Sigmoid colon (tissue), 7 donors: ENCODE measurements around the gene TRIO. TPM values are rescaled to one million over a fixed set of nuclear protein-coding genes. Genes with fewer than 3 reads are reported as not detected.

Experiments
- DNase-seq: peaks from one replicate; pipeline ENCODE4 v3.0.0-alpha.2; 2019
- H3K27ac ChIP-seq, 4 donors: fragments of 200-600 bp; sonication (generic); one replicate each; pipeline ENCODE4 v1.5.1; 2016 to 2019; ENCODE audit warnings: mild to moderate bottlenecking in 1 of 4
- H3K27me3 ChIP-seq, 3 donors: fragments of 200-600 bp; sonication (generic); one replicate each; pipeline ENCODE4 v1.5.1; 2019; ENCODE audit warnings: mild to moderate bottlenecking in 1 of 3
- H3K36me3 ChIP-seq, 4 donors: fragments of 200-600 bp; sonication (generic); one replicate each; pipeline ENCODE4 v1.5.1; 2016 to 2019
- H3K4me1 ChIP-seq, 4 donors: fragments of 200-600 bp; sonication (generic); one replicate each; pipeline ENCODE4 v1.5.1; 2017 to 2019
- H3K4me3 ChIP-seq, 4 donors: fragments of 200-600 bp; sonication (generic); one replicate each; pipeline ENCODE4 v1.5.1; 2017 to 2019; ENCODE audit warnings: mild to moderate bottlenecking in 2 of 4, moderate library complexity in 1 of 4
- H3K9me3 ChIP-seq, 4 donors: fragments of 200-600 bp in 3 of 4; sonication (generic) in 3 of 4; one replicate each; pipeline versions ENCODE4 v1.5.1 to v1.6.1; 2013 to 2019
- CTCF ChIP-seq, 4 experiments: fragments of 450-650 bp in 3 of 4; fragments of 200-600 bp in 1 of 4; IDR thresholded peaks; one replicate each; pipeline ENCODE4 v1.5.1; 2016 to 2019; ENCODE audit warnings: antibody characterized with exemption in 4 of 4, mild to moderate bottlenecking in 3 of 4, moderate library complexity in 2 of 4
- EP300 ChIP-seq, 4 donors: sonication (generic); formaldehyde crosslinking; IDR thresholded peaks; one replicate each; pipeline ENCODE4 v1.6.1; 2017; ENCODE audit warnings: antibody characterized with exemption in 4 of 4
- POLR2A ChIP-seq, 2 donors: fragments of 450-650 bp; IDR thresholded peaks; one replicate each; pipeline ENCODE4 v1.6.1; 2016; ENCODE audit warnings: antibody characterized with exemption in 2 of 2, mild to moderate bottlenecking in 2 of 2, moderate library complexity in 2 of 2
- POLR2AphosphoS5 ChIP-seq, 4 donors: sonication (generic); formaldehyde crosslinking; IDR thresholded peaks; one replicate each; pipeline ENCODE4 v1.6.1; 2017; ENCODE audit warnings: antibody characterized with exemption in 4 of 4
- WGBS, 2 donors: extraction: QIAGEN DNeasy Blood & Tissue Kit; methylation state at CpG; one replicate each; pipeline ENCODE4 v1.1.7; 2013; 5-methylcytosine and 5-hydroxymethylcytosine counted together
- intact Hi-C: fragments of 100-400 bp; cut with DNase I; formaldehyde crosslinking; loops from one replicate; pipeline ENCODE4 v1.15.1; 2023
- polyA plus RNA-seq, 3 donors: library from polyadenylated mRNA; stranded (reverse); fragments of 200-250 nt; gene quantifications; one replicate each; pipeline ENCODE4 v1.2.3, GENCODE V29; 2013
- total RNA-seq, 4 donors: library from RNA; depleted of rRNA; stranded (reverse); fragments of >200 nt; gene quantifications; one replicate each; pipeline ENCODE4 v1.1.0, GENCODE V29; 2016
- donor health status: healthy with polysubstance abuse.
- donor health status: Bipolar disorder and iron deficiency.
- donor health status: healthy.

TRIO gene
- total and polyA plus RNA-seq, 7 donors, result 34.8 to 300 (median 119) TPM

DNA sequence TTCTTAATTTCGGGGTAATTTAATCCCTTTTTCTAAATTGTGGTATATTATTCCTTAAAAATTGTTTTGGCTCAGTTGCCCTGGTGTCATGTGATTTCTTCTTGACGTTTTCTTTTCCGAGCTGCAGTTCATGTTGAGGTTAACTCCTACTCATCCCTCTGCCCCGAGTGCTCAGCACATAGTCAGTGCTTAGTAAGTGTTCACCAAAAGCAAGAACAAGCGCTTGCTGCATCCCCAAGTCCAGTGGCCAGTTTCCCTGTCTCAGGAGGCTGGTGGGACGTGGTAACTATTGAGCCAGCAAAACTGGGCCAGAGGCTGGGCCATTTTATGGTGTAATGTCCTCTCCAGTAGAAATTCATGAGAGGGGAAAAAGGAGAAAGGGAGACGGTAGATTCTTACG is 23.3 kb downstream of the TRIO start:
- peaks cover 0 to 3% (median 0%) of the 10 kb centered on the region in 4 donors for H3K9me3 ChIP-seq
- H3K27me3 ChIP-seq, result no peaks in the 10 kb centered on the region
- no peaks in the 10 kb centered on the region for H3K36me3 ChIP-seq
- H3K27ac ChIP-seq, result peak overlapping the region in 3 of 4 donors; percentile 43 to 74 (median 74)
- WGBS, 2 donors, result 84% methylated on average over 8 of the region's 8 CpGs
- H3K4me3 ChIP-seq, result no peak overlapping the region
- peaks cover 0 to 77% (median 71%) of the 10 kb centered on the region in 4 donors for H3K4me1 ChIP-seq
- no peak for TF ChIP-seq POLR2AphosphoS5 (IDR thresholded peaks at IDR 0.05)
- TF ChIP-seq EP300 (IDR thresholded peaks at IDR 0.05), result no peak
- no peak for TF ChIP-seq POLR2A (IDR thresholded peaks at IDR 0.05)
- TF ChIP-seq CTCF (IDR thresholded peaks at IDR 0.05), result no peak
- DNase-seq, result no peak
- intact Hi-C loops, result no loop called here

- peaks cover 0 to 3% (median 0%) of the 10 kb centered on the region in 4 donors for H3K9me3 ChIP-seq
- DNase-seq, result no peak
- no peak overlapping the region for H3K4me3 ChIP-seq
- intact Hi-C loops, result no loop called here
- no peaks in the 10 kb centered on the region for H3K27me3 ChIP-seq
- H3K4me1 ChIP-seq, result peaks cover 0 to 77% (median 71%) of the 10 kb centered on the region in 4 donors
- H3K36me3 ChIP-seq, result no peaks in the 10 kb centered on the region
- TF ChIP-seq CTCF (IDR thresholded peaks at IDR 0.05) (no peak), POLR2A (IDR thresholded peaks at IDR 0.05) (no peak), EP300 (IDR thresholded peaks at IDR 0.05) (no peak), POLR2AphosphoS5 (IDR thresholded peaks at IDR 0.05) (no peak)
- H3K27ac ChIP-seq, result peak overlapping the region; percentile 35 to 74 (median 58)
- WGBS, 2 donors, result 56 to 70% methylated on average over 5 of the region's 5 CpGs
Observed at GRCh38 chr5:14167211-14167845, 24.2 kb downstream of the TRIO start.

- no peak for DNase-seq
- Histone ChIP-seq H3K4me1 (peaks cover 0 to 81% (median 71%) of the 10 kb centered on the region in 4 donors), H3K27ac (peak overlapping the region; percentile 35 to 74 (median 58)), H3K4me3 (no peak overlapping the region), H3K27me3 (no peaks in the 10 kb centered on the region), H3K36me3 (no peaks in the 10 kb centered on the region), H3K9me3 (peaks cover 0 to 3% (median 0%) of the 10 kb centered on the region in 4 donors)
- peak in 1 of 4 donors; percentile 19 for TF ChIP-seq POLR2AphosphoS5 (IDR thresholded peaks at IDR 0.05)
- no peak for TF ChIP-seq EP300 (IDR thresholded peaks at IDR 0.05)
- intact Hi-C loops, result no loop called here
- WGBS, 2 donors, result 57 to 59% methylated on average over 6 of the region's 6 CpGs
Observed at GRCh38 chr5:14168144-14168792, 25.1 kb downstream of the TRIO start.

- intact Hi-C loops, result no loop called here
- 77 to 79% methylated on average over 7 of the region's 7 CpGs for WGBS, 2 donors
- Histone ChIP-seq H3K4me3 (no peak overlapping the region), H3K4me1 (peaks cover 0 to 87% (median 77%) of the 10 kb centered on the region in 4 donors), H3K27ac (peak overlapping the region in 2 of 4 donors; percentile 74), H3K9me3 (peaks cover 0 to 3% (median 0%) of the 10 kb centered on the region in 4 donors), H3K36me3 (no peaks in the 10 kb centered on the region), H3K27me3 (no peaks in the 10 kb centered on the region)
- no peak for DNase-seq
- no peak for TF ChIP-seq POLR2AphosphoS5 (IDR thresholded peaks at IDR 0.05)
- no peak for TF ChIP-seq EP300 (IDR thresholded peaks at IDR 0.05)
- no peak for TF ChIP-seq CTCF (IDR thresholded peaks at IDR 0.05)
- no peak for TF ChIP-seq POLR2A (IDR thresholded peaks at IDR 0.05)
Observed at GRCh38 chr5:14168793-14169262, 25.7 kb downstream of the TRIO start.

DNA sequence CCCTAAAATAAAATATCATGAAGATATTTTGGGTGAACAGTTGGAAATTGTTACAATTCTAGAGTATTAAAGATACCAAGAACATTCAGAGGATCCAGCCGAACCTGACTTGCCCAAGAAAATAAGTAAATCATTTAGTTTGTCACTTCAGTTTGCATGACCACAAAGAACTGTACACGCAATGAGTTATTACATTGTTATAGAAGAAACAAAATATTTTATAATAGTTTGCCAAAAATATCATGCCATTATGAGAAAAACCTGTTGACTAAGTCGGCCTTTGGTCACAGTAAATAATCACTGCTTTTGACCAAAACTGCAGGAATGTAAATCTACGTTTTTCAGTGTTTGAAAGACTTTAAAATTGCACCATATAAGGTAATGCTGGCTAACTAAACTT is 27.9 kb downstream of the TRIO start:
- TF ChIP-seq POLR2A (IDR thresholded peaks at IDR 0.05) (no peak), EP300 (IDR thresholded peaks at IDR 0.05) (no peak), POLR2AphosphoS5 (IDR thresholded peaks at IDR 0.05) (no peak), CTCF (IDR thresholded peaks at IDR 0.05) (no peak)

More for the DNA sequence above, 27.9 kb downstream of the TRIO start:
- Histone ChIP-seq H3K27me3 (no peaks in the 10 kb centered on the region), H3K4me3 (no peak overlapping the region), H3K9me3 (no peaks in the 10 kb centered on the region), H3K4me1 (peaks cover 0 to 87% (median 70%) of the 10 kb centered on the region in 4 donors), H3K36me3 (no peaks in the 10 kb centered on the region), H3K27ac (peak overlapping the region in 1 of 4 donors; percentile 51)
- no peak for DNase-seq
- 68 to 75% methylated on average over 4 of the region's 4 CpGs for WGBS, 2 donors
- intact Hi-C loops, result no loop called here
